ENCODE measurements around the gene DRAXIN. TPM values are rescaled to one million over a fixed set of nuclear protein-coding genes. Genes with fewer than 3 reads are reported as not detected.

Gene DRAXIN
- polyA plus RNA-seq, 1 of the 3 experiments (the other 2 are of a cell fraction) = 0.97 TPM

DNA sequence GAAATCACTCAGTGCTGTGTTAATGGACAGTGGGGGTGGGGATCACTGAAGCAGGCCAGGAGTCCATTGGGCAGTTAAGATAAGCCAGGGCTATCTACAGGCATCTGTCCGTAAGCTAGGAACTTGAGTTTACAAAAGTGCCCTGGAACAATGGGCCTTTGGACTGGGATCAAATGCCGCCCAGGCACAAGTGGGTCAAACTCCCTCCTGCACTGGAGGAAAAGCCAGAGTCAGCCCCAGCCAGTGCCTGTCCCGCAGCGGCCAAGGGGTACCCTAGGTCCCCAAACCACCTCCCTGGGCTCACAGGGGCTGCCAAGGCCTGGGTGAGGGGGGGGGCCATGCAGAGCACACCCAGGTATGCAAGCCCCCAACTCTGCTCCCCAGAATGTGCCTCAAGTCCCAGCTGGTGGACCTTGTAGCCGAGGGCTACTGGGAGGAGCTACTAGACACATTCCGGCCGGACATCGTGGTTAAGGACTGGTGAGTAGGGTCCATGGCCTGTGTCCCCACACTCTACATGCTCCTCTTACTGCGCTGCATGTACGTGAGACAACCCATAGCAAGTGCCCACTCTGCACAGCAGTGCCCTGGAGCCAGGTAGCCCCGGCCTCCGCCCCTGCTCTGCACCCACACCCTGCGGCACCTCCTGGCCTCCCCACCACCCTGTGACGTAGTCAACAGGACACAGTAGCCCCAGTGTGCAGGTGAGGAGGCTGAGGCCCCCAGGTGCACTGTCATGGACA, 19.8 kb upstream of the DRAXIN start:
- Histone ChIP-seq H3K27me3 (ENCODE audit: insufficient read depth) (no peaks in the 10 kb centered on the region), H3K4me3 (ENCODE audit: low read depth in 2 of 2, low read length in 1 of 2) (no peak overlapping the region), H4K20me1 (ENCODE audit: insufficient read depth) (no peaks in the 10 kb centered on the region), H3K27ac (ENCODE audit: low read depth in 2 of 2, low read length in 1 of 2) (no peak overlapping the region), H3K9me3 (no peaks in the 10 kb centered on the region), H3K9me2 (no peaks in the 10 kb centered on the region), H3K4me1 (ENCODE audit: control insufficient read depth in 1 of 2, insufficient read depth in 2 of 2, low read depth in 1 of 2, low read length in 1 of 2) (no peaks in the 10 kb centered on the region), H3K4me2 (no peak overlapping the region), H3K9ac (no peak overlapping the region), H2AFZ (ENCODE audit: low read depth) (no peak overlapping the region), H3K36me3 (replicated peaks in 1 of 2; ENCODE audit: control insufficient read depth in 1 of 2, insufficient read depth in 2 of 2, low read length in 1 of 2) (peaks cover 3 to 31% of the 10 kb centered on the region in 2 experiments), H3F3A (replicated peaks; ENCODE audit: insufficient read depth) (no peaks in the 10 kb centered on the region), H3K79me2 (ENCODE audit: insufficient read depth) (no peaks in the 10 kb centered on the region)
- ChIA-PET CTCF (interaction anchor here (1.1 to 4.1 kb wide), 4 partner anchors 8 to 48 kb away, joined by 3 to 20 read pairs (median 6); partner anchors contain the start of gene FBXO6), POLR2A (interaction anchor here (0.7 kb wide), 1 partner anchor 36 kb away, joined by 5 read pairs; no protein-coding TSS in a partner anchor)
- TF ChIP-seq NFIC (IDR thresholded peaks at IDR 0.05; ENCODE audit: borderline replicate concordance) = no peak
- no peak for TF ChIP-seq MEF2A (IDR thresholded peaks at IDR 0.05; ENCODE audit: borderline replicate concordance, low read depth)
- TF ChIP-seq, protein P1, sequence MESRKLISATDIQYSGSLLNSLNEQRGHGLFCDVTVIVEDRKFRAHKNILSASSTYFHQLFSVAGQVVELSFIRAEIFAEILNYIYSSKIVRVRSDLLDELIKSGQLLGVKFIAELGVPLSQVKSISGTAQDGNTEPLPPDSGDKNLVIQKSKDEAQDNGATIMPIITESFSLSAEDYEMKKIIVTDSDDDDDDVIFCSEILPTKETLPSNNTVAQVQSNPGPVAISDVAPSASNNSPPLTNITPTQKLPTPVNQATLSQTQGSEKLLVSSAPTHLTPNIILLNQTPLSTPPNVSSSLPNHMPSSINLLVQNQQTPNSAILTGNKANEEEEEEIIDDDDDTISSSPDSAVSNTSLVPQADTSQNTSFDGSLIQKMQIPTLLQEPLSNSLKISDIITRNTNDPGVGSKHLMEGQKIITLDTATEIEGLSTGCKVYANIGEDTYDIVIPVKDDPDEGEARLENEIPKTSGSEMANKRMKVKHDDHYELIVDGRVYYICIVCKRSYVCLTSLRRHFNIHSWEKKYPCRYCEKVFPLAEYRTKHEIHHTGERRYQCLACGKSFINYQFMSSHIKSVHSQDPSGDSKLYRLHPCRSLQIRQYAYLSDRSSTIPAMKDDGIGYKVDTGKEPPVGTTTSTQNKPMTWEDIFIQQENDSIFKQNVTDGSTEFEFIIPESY (IDR thresholded peaks at IDR 0.05; ENCODE audit: borderline replicate concordance, low read depth) = no peak
- no peak for TF ChIP-seq RFX5 (IDR thresholded peaks at IDR 0.05; ENCODE audit: low read length)
- no peak for TF ChIP-seq FOXJ3 (CRISPR knock-in tag; IDR thresholded peaks at IDR 0.05)
- TF ChIP-seq TCF12 (IDR thresholded peaks at IDR 0.05) = no peak
- TF ChIP-seq, protein P2, sequence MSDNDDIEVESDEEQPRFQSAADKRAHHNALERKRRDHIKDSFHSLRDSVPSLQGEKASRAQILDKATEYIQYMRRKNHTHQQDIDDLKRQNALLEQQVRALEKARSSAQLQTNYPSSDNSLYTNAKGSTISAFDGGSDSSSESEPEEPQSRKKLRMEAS (IDR thresholded peaks at IDR 0.05; ENCODE audit: low read depth) = no peak
- TF ChIP-seq, protein P3, sequence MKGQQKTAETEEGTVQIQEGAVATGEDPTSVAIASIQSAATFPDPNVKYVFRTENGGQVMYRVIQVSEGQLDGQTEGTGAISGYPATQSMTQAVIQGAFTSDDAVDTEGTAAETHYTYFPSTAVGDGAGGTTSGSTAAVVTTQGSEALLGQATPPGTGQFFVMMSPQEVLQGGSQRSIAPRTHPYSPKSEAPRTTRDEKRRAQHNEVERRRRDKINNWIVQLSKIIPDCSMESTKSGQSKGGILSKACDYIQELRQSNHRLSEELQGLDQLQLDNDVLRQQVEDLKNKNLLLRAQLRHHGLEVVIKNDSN (IDR thresholded peaks at IDR 0.05; ENCODE audit: borderline replicate concordance, low read depth) = no peak
- no peak for TF ChIP-seq SMC3 (IDR thresholded peaks at IDR 0.05; ENCODE audit: low read depth, low read length)
- TF ChIP-seq EP300 (IDR thresholded peaks at IDR 0.05; ENCODE audit: borderline replicate concordance in 1 of 2, low read depth in 1 of 2, low read length in 1 of 2) = no peak
- TF ChIP-seq JUND (IDR thresholded peaks at IDR 0.05) = no peak
- TF ChIP-seq RXRA (IDR thresholded peaks at IDR 0.05; ENCODE audit: borderline replicate concordance, low read depth) = no peak
- TF ChIP-seq TAF1 (IDR thresholded peaks at IDR 0.05; ENCODE audit: borderline replicate concordance, low read depth, low read length) = no peak
- no peak for TF ChIP-seq GATA2 (CRISPR knock-in tag; IDR thresholded peaks at IDR 0.05)
- no peak for DNase-seq
- WGBS (ENCODE audit: low lambda C conversion rate) = 96% methylated on average over 4 of the region's 14 CpGs

Measured in SK-N-SH (cell line).